Transverse colon (tissue), 4 donors: ENCODE measurements around the gene RET. TPM values are rescaled to one million over a fixed set of nuclear protein-coding genes. Genes with fewer than 3 reads are reported as not detected.

ENCODE experiments used
- DNase-seq: peaks from one replicate; pipeline ENCODE4 v3.0.0-alpha.2; 2019
- H3K27ac ChIP-seq, 4 donors: fragments of 200-600 bp; sonication (generic); 2 replicates each; pipeline ENCODE4 v1.5.1; 2016 to 2018; ENCODE audit warnings: inconsistent platforms in 4 of 4
- H3K27me3 ChIP-seq: fragments of 200-600 bp; sonication (generic); 2 replicates; pipeline ENCODE4 v1.5.1; 2017; ENCODE audit warnings: inconsistent platforms
- H3K36me3 ChIP-seq, 4 donors: fragments of 200-600 bp; sonication (generic); 2 replicates each; pipeline ENCODE4 v1.5.1; 2017 to 2019; ENCODE audit warnings: inconsistent platforms in 4 of 4
- H3K4me1 ChIP-seq, 4 donors: fragments of 200-600 bp; sonication (generic); 2 replicates each; pipeline ENCODE4 v1.5.1; 2017 to 2020; ENCODE audit warnings: inconsistent platforms in 4 of 4
- H3K4me3 ChIP-seq, 4 donors: fragments of 200-600 bp; sonication (generic); 1 replicate in 1 of 4; 2 replicates in 3 of 4; pipeline versions ENCODE4 v1.5.1 to v1.6.1; 2017 to 2019; ENCODE audit warnings: inconsistent platforms in 4 of 4
- H3K9me3 ChIP-seq, 2 donors: fragments of 200-600 bp; sonication (generic); 2 replicates each; pipeline ENCODE4 v1.5.1; 2017 to 2019; ENCODE audit warnings: inconsistent platforms in 2 of 2
- EP300 ChIP-seq: sonication (generic); formaldehyde crosslinking; IDR thresholded peaks from one replicate; pipeline ENCODE4 v1.6.1; 2017; ENCODE audit warnings: antibody characterized with exemption, low read depth
- POLR2A ChIP-seq: fragments of 450-650 bp; IDR thresholded peaks from one replicate; pipeline ENCODE4 v1.6.1; 2016; ENCODE audit warnings: antibody characterized with exemption, mild to moderate bottlenecking, moderate library complexity
- POLR2AphosphoS5 ChIP-seq, 3 donors: sonication (generic); formaldehyde crosslinking; IDR thresholded peaks; one replicate each; pipeline ENCODE4 v1.6.1; 2016; ENCODE audit warnings: antibody characterized with exemption in 3 of 3
- WGBS, 2 donors: methylation state at CpG; one replicate each; pipeline ENCODE4 v1.1.5; 2018; ENCODE audit warnings: low coverage in 1 of 2; 5-methylcytosine and 5-hydroxymethylcytosine counted together
- in situ Hi-C, 4 donors: fragments of 200-750 bp; cut with MboI; loops; one replicate each; pipeline versions ENCODE4 v1.15.0 to v1.15.1; 2017; ENCODE audit warnings: low sequenced_read_pairs in 3 of 4, low pct_ligation_motif_present in 1 of 4, low pct_unique_long_range_greater_than_20kb in 1 of 4
- intact Hi-C: fragments of 100-400 bp; cut with DNase I; formaldehyde crosslinking; loops from one replicate; pipeline ENCODE4 v1.15.1; 2023; ENCODE audit warnings: low total_unique reads
- total RNA-seq, 4 donors: library from RNA; depleted of rRNA; stranded (reverse); fragments of >200 nt; gene quantifications; one replicate each; pipeline ENCODE4 v1.1.0, GENCODE V29; 2016
- TF ChIP-seq, protein P1 (sequence below), 5 experiments: fragments of 200-600 bp in 3 of 5; fragments of 450-650 bp in 2 of 5; sonication (generic) in 3 of 5; IDR thresholded peaks; 1 replicate in 2 of 5; 2 replicates in 3 of 5; pipeline ENCODE4 v1.5.1; 2016 to 2017; ENCODE audit warnings: antibody characterized with exemption in 5 of 5, inconsistent platforms in 3 of 5, mild to moderate bottlenecking in 2 of 5, moderate library complexity in 1 of 5

RET gene
- total RNA-seq, 4 donors from 2014 or later: 0.37 to 5.6 (median 1.4) TPM

GRCh38 chr10:43059828-43060227 is 17.0 kb upstream of the RET start:
- in situ Hi-C loops (no loop called here), intact Hi-C loops (no loop called here)
- 53 to 81% methylated on average over 3 to 7 of the region's 7 CpGs for WGBS, 2 donors
- no peak overlapping the region for H3K27ac ChIP-seq
- H3K36me3 ChIP-seq: no peaks in the 10 kb centered on the region
- no peaks in the 10 kb centered on the region for H3K27me3 ChIP-seq
- TF ChIP-seq, protein P1, sequence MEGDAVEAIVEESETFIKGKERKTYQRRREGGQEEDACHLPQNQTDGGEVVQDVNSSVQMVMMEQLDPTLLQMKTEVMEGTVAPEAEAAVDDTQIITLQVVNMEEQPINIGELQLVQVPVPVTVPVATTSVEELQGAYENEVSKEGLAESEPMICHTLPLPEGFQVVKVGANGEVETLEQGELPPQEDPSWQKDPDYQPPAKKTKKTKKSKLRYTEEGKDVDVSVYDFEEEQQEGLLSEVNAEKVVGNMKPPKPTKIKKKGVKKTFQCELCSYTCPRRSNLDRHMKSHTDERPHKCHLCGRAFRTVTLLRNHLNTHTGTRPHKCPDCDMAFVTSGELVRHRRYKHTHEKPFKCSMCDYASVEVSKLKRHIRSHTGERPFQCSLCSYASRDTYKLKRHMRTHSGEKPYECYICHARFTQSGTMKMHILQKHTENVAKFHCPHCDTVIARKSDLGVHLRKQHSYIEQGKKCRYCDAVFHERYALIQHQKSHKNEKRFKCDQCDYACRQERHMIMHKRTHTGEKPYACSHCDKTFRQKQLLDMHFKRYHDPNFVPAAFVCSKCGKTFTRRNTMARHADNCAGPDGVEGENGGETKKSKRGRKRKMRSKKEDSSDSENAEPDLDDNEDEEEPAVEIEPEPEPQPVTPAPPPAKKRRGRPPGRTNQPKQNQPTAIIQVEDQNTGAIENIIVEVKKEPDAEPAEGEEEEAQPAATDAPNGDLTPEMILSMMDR (IDR thresholded peaks at IDR 0.05): no peak
- no peak for TF ChIP-seq POLR2A
- TF ChIP-seq POLR2AphosphoS5 (IDR thresholded peaks at IDR 0.05): no peak
- no peak for TF ChIP-seq EP300
- no peak for DNase-seq
- H3K4me1 ChIP-seq: no peaks in the 10 kb centered on the region
- H3K9me3 ChIP-seq: no peaks in the 10 kb centered on the region
- H3K4me3 ChIP-seq: no peak overlapping the region

GRCh38 chr10:43060291-43060690 is 16.6 kb upstream of the RET start:
- no peak overlapping the region for H3K4me3 ChIP-seq
- H3K27me3 ChIP-seq: no peaks in the 10 kb centered on the region
- H3K36me3 ChIP-seq: no peaks in the 10 kb centered on the region
- intact Hi-C loops (no loop called here), in situ Hi-C loops (no loop called here)
- peak; percentile 32 for DNase-seq
- no peaks in the 10 kb centered on the region for H3K4me1 ChIP-seq
- TF ChIP-seq POLR2A (no peak), POLR2AphosphoS5 (IDR thresholded peaks at IDR 0.05) (no peak), EP300 (no peak)
- TF ChIP-seq, protein P1 (IDR thresholded peaks at IDR 0.05): no peak
- WGBS, 2 donors: 45 to 57% methylated on average over 2 to 5 of the region's 6 CpGs
- H3K27ac ChIP-seq: no peak overlapping the region
- H3K9me3 ChIP-seq: no peaks in the 10 kb centered on the region

DNA sequence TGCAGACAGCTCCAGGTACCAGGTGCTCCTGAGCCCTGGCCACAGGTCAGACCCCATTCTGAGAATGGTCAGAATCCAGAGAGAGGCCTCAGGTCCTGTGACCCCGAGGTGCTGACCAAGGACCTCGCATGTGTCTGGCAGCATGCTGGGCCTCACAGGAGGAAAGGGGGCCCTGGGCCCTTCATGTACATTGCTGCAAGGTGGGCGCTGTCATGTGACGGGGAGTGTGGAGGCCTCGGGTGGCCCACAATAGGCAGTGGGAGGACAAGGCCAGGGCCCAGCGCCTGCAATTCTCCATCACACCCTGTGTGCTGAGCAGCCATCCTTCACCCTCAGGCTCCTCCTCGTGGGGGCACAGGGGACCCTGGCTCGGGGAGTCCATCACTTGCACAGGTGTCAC is 15.5 kb upstream of the RET start:
- no peaks in the 10 kb centered on the region for H3K27me3 ChIP-seq
- 90 to 100% methylated on average over 2 to 6 of the region's 8 CpGs for WGBS, 2 donors
- no peaks in the 10 kb centered on the region for H3K36me3 ChIP-seq
- TF ChIP-seq POLR2A: no peak
- TF ChIP-seq, protein P1 (IDR thresholded peaks at IDR 0.05): no peak
- TF ChIP-seq EP300: no peak
- no peak for TF ChIP-seq POLR2AphosphoS5 (IDR thresholded peaks at IDR 0.05)
- no peak overlapping the region for H3K27ac ChIP-seq
- intact Hi-C loops (no loop called here), in situ Hi-C loops (no loop called here)
- no peaks in the 10 kb centered on the region for H3K9me3 ChIP-seq
- no peak for DNase-seq
- H3K4me1 ChIP-seq: no peaks in the 10 kb centered on the region
- H3K4me3 ChIP-seq: no peak overlapping the region

DNA sequence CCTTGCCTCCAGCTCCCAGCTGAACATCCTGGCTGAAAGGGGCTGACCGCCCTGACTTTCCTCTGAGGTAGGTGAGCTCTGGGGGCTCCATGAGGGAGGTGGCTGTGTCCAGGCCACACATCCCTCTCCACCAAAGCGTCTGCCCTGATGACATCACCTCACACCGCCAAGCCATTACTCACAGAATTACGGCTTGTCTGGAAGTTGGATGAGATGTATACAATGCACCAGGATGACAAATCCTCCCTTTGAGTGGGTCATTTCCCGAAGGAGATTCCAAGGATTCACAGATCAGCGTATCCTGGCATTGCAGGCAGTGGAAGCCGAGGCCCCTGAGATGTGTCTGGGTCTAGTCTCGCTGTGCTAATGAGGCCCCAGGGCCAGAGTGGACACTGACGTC is 15.1 kb upstream of the RET start:
- no peak for DNase-seq
- H3K27ac ChIP-seq: no peak overlapping the region
- no peaks in the 10 kb centered on the region for H3K9me3 ChIP-seq
- no peak for TF ChIP-seq EP300
- no peak for TF ChIP-seq POLR2A
- TF ChIP-seq, protein P1 (IDR thresholded peaks at IDR 0.05): no peak
- no peak for TF ChIP-seq POLR2AphosphoS5 (IDR thresholded peaks at IDR 0.05)
- no peak overlapping the region for H3K4me3 ChIP-seq
- H3K27me3 ChIP-seq: no peaks in the 10 kb centered on the region
- no peaks in the 10 kb centered on the region for H3K36me3 ChIP-seq
- in situ Hi-C loops: no loop called here
- no peaks in the 10 kb centered on the region for H3K4me1 ChIP-seq
- intact Hi-C loops: no loop called here
- WGBS, 2 donors: 85% methylated on average over 9 of the region's 9 CpGs; no CpG with 5 or more reads in 1 of the 2 donors
